ENCODE results near the gene CIB2.

GRCh38 chr15:78077871-78078210 is 53.4 kb downstream of the CIB2 start:
- no peak for TF ChIP-seq CTCF (IDR thresholded peaks at IDR 0.05; ENCODE audit: poor library complexity)
- TF ChIP-seq EZH2 (IDR thresholded peaks at IDR 0.05; ENCODE audit: borderline replicate concordance), result no peak
